HUES64 (cell line): Measurements from ENCODE around the gene DCTN5.
A peak's percentile ranks its signal among the peaks of the same experiment; 100 is the strongest.
"Not testable (repeated sequence)": the region's sequence is repeated elsewhere in the genome, so short reads cannot be mapped to it uniquely, and the experiment has no call there.

Source experiments
- H3K27ac ChIP-seq: 2 replicates; pipeline ENCODE4 v1.7.0; 2013; ENCODE audit warnings: low read depth, low read length, inconsistent platforms
- H3K27me3 ChIP-seq: 2 replicates; pipeline ENCODE4 v1.6.1; 2013; ENCODE audit warnings: mild to moderate bottlenecking, low read length; ENCODE audit not compliant: insufficient read depth
- H3K36me3 ChIP-seq: 2 replicates; pipeline ENCODE4 v1.6.1; 2013; ENCODE audit warnings: mild to moderate bottlenecking, low read length; ENCODE audit not compliant: insufficient read depth
- H3K4me1 ChIP-seq: 2 replicates; pipeline ENCODE4 v1.6.1; 2013; ENCODE audit warnings: mild to moderate bottlenecking, low read length, moderate library complexity; ENCODE audit not compliant: insufficient read depth
- H3K4me3 ChIP-seq: 2 replicates; pipeline ENCODE4 v1.5.1; 2013; ENCODE audit warnings: mild to moderate bottlenecking, low read length, moderate library complexity
- H3K9ac ChIP-seq: 2 replicates; pipeline ENCODE4 v1.6.1; 2013; ENCODE audit warnings: mild to moderate bottlenecking, low read depth, low read length
- H3K9me3 ChIP-seq: 2 replicates; pipeline ENCODE4 v1.6.1; 2013; ENCODE audit warnings: low read depth, low read length; ENCODE audit not compliant: insufficient read depth
- WGBS: fragments of 150-250, 120-280 bp; methylation state at CpG from one replicate; pipeline ENCODE4 v1.1.7; 2013; ENCODE audit warnings: missing lambda C conversion rate; 5-methylcytosine and 5-hydroxymethylcytosine counted together

DCTN5 gene

DNA sequence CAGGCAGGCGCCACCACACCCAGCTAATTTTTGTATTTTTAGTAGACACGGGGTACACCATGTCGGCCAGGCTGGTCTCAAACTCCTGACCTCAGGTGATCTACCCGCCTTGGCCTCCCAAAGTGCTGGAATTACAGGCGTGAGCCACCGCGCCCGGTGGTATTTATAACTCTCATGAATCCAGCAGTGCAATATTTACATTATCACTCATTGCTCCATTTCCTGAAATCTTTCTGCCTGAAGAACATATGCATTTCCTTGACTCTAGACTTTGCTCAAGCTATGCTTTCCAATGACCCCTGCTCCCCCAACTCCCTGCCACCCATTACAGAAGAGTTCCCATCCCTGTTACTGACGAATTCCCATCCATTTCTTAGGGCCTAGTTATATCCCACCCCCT, 25.5 kb upstream of the DCTN5 start:
- 95% methylated on average over 9 of the region's 9 CpGs for WGBS
- Histone ChIP-seq H3K4me1 (no peaks in the 10 kb centered on the region), H3K9ac (no peak overlapping the region), H3K36me3 (peaks cover 79% of the 10 kb centered on the region), H3K9me3 (no peaks in the 10 kb centered on the region), H3K4me3 (no peak overlapping the region), H3K27ac (no peak overlapping the region), H3K27me3 (no peaks in the 10 kb centered on the region)

DNA sequence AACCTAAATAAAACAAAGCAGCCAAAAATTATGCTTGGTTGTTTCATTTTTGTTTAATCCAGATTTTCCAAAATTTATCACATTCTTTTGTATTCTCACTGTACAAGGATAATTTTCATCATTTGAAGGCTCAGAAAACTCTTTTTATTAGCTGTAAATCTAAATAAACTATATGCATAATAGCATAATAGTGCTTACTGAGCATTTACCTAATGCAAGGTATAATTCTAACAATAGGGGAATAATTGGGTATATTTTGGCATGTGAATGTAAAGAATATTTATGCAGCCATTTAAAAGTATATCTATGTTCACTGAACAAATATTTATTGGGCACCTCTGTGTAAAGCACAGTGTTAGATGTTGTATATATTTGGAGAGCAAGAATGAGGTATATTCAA, 17.2 kb upstream of the DCTN5 start:
- H3K36me3 ChIP-seq, result peaks cover 91% of the 10 kb centered on the region
- H3K9me3 ChIP-seq, result no peaks in the 10 kb centered on the region
- no peak overlapping the region for H3K4me3 ChIP-seq
- no peak overlapping the region for H3K9ac ChIP-seq
- no peaks in the 10 kb centered on the region for H3K27me3 ChIP-seq
- H3K27ac ChIP-seq, result no peak overlapping the region
- H3K4me1 ChIP-seq, result no peaks in the 10 kb centered on the region

DNA sequence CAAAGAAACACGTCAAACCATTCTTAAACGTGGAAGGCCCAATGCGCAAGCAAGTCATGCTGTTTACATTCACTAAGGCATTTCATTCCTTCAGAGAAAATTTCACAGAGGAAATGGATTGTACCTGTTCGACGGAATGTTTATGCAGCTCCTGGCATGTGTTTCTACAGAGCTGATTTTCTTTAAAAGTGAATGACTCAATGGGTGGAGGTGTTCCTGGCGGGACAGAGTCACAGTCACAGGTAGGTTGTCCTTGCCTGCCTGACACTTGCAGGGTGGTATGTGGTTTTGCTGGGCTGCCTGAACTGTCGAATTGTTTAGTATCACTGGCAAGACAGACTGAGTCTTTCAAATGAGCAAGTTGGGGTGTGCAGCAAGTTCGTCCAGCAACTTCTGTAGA, 11.8 kb upstream of the DCTN5 start:
- H3K36me3 ChIP-seq, result peaks cover 85% of the 10 kb centered on the region
- WGBS, result 95% methylated on average over 8 of the region's 8 CpGs

DNA sequence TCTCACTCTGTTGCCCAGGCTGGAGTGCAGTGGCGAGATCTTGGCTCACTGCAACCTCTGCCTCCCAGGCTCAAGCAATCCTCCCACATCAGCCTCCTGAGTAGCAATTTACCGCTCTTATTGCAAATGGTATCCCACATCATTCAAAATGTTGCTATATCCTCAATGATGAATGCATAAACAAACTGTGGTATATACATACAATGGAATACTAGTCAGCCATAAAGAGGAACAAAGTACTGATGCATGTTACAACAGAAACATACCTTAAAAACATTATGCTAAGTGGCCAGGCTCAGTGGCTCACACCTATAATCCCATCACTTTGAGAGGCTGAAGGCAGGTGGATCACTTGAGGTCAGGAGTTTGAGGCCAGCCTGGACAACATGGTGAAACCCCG, 9.4 kb upstream of the DCTN5 start:
- H3K9ac ChIP-seq, H3K27me3 ChIP-seq, H3K4me1 ChIP-seq, H3K9me3 ChIP-seq, H3K27ac ChIP-seq, H3K4me3 ChIP-seq: not testable (repeated sequence)
- WGBS, result 89% methylated on average over 3 of the region's 3 CpGs
- peaks cover 87% of the 10 kb centered on the region for H3K36me3 ChIP-seq

More for the DNA sequence above, 11.8 kb upstream of the DCTN5 start:
- Histone ChIP-seq H3K4me1 (no peaks in the 10 kb centered on the region), H3K27me3 (no peaks in the 10 kb centered on the region), H3K27ac (no peak overlapping the region), H3K4me3 (no peak overlapping the region), H3K9ac (no peak overlapping the region), H3K9me3 (no peaks in the 10 kb centered on the region)

DNA sequence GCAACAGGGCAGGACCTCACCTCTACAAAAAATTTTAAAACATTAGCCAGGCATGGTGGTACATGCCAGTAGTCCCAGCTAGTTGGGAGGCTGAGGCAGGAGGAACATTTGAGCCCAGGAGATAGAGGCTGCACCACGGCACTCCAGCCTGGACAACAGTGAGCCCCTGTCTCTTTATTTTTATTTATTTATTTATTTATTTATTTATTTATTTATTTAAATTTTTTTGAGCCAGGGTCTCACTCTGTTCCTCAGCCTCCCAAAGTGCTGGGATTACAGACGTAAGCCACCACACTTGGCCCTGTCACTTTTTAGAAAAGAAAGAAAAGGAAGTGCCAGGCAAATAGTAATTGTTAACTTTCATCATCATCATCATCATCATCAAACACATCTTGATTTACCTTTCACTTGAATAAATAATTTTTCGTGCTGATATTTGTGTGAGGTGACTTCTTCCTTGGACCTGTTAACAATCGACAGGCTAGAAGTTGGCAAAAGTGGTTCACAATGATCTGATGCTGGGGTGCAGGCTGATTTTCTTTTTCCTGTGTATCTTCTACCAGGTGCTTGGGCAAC, 6.7 kb upstream of the DCTN5 start:
- H3K4me3 ChIP-seq, result no peak overlapping the region
- no peaks in the 10 kb centered on the region for H3K4me1 ChIP-seq
- H3K27me3 ChIP-seq, result no peaks in the 10 kb centered on the region
- no peaks in the 10 kb centered on the region for H3K9me3 ChIP-seq
- no peak overlapping the region for H3K9ac ChIP-seq
- WGBS, result 95% methylated on average over 3 of the region's 4 CpGs
- no peak overlapping the region for H3K27ac ChIP-seq
- peaks cover 82% of the 10 kb centered on the region for H3K36me3 ChIP-seq

DNA sequence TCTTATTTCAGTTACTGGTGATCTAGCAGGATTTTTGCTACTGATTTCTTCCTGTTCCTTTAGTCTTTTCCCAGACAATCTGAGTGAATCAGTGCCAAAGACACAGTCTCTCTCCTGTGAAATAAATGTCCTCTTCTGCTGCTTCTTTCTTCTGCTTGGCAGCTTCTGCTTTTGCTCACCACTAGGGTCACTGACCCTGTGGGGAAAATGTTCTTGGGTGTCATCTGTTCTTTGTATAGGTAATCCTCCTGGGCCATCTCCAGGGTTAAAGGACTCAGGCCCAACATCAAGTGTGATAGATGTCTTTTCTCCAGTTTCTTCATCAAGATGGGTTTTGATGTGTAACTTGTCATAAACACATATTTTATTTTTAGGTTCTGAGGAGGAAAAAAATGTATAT, 5.3 kb upstream of the DCTN5 start:
- Histone ChIP-seq H3K27ac (no peak overlapping the region), H3K9ac (no peak overlapping the region), H3K27me3 (no peaks in the 10 kb centered on the region), H3K36me3 (peaks cover 70% of the 10 kb centered on the region), H3K4me1 (no peaks in the 10 kb centered on the region), H3K9me3 (no peaks in the 10 kb centered on the region), H3K4me3 (no peak overlapping the region)

DNA sequence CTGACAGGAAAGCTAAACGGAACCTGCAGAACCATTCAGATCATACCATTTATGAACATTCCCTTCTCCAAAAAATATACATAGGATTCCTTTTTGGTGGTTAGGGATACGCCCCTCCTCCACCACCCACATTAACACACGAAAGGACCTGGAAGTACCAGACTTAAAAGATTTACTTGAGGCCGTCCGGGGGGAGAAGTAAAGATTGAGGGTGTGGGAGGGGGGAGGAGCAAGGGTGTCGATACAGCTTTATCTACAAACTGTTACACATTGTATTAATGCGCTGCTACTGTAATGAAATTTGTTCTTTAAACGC, 693 bp upstream of the DCTN5 start:
- Histone ChIP-seq H3K9ac (peak overlapping the region; percentile 93), H3K36me3 (peaks cover 49% of the 10 kb centered on the region), H3K4me1 (no peaks in the 10 kb centered on the region; the same call in 1 of the 2 replicates), H3K27me3 (no peaks in the 10 kb centered on the region), H3K4me3 (peak overlapping the region; percentile 87), H3K9me3 (no peaks in the 10 kb centered on the region), H3K27ac (peak overlapping the region; percentile 91)
- 0% methylated on average over 2 of the region's 8 CpGs for WGBS

DNA sequence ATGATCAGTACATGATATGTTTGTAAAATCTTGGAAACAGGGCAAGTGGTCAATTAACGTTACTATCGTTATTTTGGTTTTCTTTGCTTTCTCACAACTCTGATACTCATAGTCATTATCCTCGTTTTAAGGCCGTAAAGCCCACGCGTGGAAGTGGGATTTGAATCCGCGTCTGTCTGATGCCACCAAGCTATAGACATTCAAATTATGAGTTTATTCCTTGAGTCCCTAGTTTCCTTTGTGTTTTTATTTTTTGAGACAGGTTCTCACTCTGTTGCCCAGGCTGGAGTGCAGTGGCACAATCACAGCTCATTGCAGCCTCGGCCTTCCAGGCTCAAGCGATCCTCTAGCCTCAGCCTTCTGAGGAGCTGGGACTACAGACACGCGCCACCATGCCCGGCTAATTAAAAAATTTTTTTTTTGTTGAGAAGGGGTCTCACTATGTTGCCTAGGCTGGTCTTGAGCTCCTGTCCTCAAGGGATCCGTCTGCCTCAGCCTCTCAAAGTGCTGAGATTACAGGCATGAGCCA, 1.0 kb downstream of the DCTN5 start:
- 66% methylated on average over 14 of the region's 14 CpGs for WGBS
- Histone ChIP-seq H3K36me3 (peaks cover 49% of the 10 kb centered on the region), H3K4me3 (peak overlapping the region; percentile 87), H3K27me3 (no peaks in the 10 kb centered on the region), H3K27ac (no peak overlapping the region), H3K4me1 (no peaks in the 10 kb centered on the region; the same call in 1 of the 2 replicates), H3K9me3 (no peaks in the 10 kb centered on the region), H3K9ac (peak overlapping the region; percentile 66; the same call in 1 of the 2 replicates)

DNA sequence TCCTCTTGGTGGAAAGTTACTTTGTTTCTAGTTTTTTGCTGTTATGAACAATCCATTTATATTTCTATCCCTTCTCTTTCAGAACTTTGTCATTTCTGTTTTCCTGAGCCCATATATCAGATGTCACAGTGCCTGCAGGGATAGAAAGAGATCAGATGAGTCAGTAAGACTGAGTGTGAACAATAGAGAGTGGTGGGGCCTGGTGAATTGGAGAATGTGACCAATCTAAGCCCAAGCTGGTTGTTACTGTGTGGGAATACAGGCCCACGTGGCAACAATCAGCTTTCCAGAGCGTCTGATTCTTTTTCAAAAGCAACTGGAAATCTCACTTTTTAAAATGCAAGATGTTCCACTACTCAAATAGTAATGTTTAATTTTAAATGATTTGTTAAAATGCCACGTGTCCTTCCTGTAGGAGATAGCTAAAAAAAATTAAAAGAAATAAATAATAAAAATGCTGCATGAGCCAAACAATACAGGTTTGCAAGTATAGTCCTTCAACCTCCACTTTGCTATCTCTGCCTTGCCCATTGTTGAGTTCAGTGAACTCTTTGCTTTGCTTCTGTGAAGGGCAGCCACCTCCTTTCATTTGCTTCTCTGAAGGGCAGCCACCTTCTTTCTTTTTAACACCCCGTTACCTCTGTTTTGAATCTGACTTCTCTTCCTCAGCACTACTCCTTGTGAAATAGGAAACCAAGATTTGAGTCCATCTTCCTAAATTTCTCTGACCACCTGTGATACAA, 9.6 kb downstream of the DCTN5 start:
- H3K36me3 ChIP-seq, result peaks cover 54% of the 10 kb centered on the region
- peak overlapping the region; percentile 1; the same call in 1 of the 2 replicates for H3K27ac ChIP-seq
- H3K9me3 ChIP-seq, result no peaks in the 10 kb centered on the region
- peak overlapping the region; percentile 47; the same call in 1 of the 2 replicates for H3K9ac ChIP-seq
- WGBS, result 86% methylated on average over 3 of the region's 4 CpGs
- H3K4me1 ChIP-seq, result peaks cover 7% of the 10 kb centered on the region; the same call in 1 of the 2 replicates
- no peak overlapping the region for H3K4me3 ChIP-seq
- H3K27me3 ChIP-seq, result no peaks in the 10 kb centered on the region

DNA sequence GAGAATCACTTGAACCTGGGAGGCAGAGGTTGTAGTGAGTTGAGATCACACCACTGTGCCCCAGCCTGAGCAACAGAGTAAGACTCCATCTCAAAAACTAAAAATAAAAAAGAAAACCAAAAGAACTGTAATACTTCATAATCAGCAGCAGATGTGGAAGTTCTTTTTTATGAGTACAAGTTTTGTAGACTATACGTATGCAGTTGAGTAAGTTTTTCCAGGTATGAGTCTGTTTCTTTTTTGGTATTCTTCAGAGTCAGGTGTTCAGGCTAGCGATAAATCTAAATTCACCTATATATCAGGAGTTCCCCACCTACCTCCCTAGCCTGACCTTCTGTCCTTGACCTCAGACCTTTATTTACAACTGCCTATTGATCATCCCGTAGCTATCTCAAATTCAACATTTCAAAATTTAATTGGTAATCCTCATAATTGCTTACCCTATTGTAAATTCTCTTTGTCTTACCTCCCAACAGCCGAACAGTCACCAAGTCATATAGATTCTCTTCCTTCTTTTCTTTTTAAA, 10.7 kb downstream of the DCTN5 start:
- Histone ChIP-seq H3K4me3 (no peak overlapping the region), H3K27ac (no peak overlapping the region), H3K4me1 (peaks cover 7% of the 10 kb centered on the region; the same call in 1 of the 2 replicates), H3K27me3 (no peaks in the 10 kb centered on the region), H3K9ac (no peak overlapping the region), H3K9me3 (no peaks in the 10 kb centered on the region), H3K36me3 (peaks cover 46% of the 10 kb centered on the region)
- WGBS, result 93% methylated on average over 4 of the region's 4 CpGs

DNA sequence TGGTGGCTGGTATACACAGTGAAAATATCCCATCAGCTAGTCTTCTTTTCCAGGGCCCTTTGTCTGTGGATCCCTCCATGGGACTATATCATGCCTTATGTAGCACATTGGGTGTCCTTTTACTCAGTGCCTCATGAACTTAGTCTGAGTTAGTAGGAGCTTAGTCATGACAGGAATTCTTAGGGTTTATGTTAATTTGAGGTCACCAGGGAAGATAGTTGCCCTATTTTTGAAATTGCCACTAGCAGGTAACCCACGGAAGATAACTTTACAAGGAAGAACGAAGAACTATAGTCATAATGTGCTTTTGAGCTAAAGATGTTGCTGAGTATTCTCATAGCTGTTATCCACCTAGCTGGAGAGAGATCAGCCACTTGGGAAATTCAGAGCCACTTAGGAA, 22.7 kb downstream of the DCTN5 start:
- H3K27me3 ChIP-seq, result no peaks in the 10 kb centered on the region
- no peaks in the 10 kb centered on the region for H3K9me3 ChIP-seq
- H3K4me1 ChIP-seq, result no peaks in the 10 kb centered on the region
- WGBS, result 94% methylated on average over 2 of the region's 2 CpGs
- H3K36me3 ChIP-seq, result peaks cover 97% of the 10 kb centered on the region
- H3K4me3 ChIP-seq, result no peak overlapping the region
- H3K9ac ChIP-seq, result no peak overlapping the region
- no peak overlapping the region for H3K27ac ChIP-seq
